OCI-LY1 (cell line): ENCODE results near the gene DCC.

ENCODE experiments used
- H2AFZ ChIP-seq: fragments of 200-600 bp; sonication (generic), shearing (Covaris generic); 2 replicates; pipeline ENCODE4 v1.6.0; 2014; ENCODE audit warnings: antibody characterized with exemption, mild to moderate bottlenecking, low read length
- H3F3A ChIP-seq: fragments of 200-600 bp; sonication (generic), shearing (Covaris generic); 2 replicates; pipeline ENCODE4 v1.6.0; 2014; ENCODE audit warnings: mild to moderate bottlenecking, antibody characterized with exemption, low read length, moderate library complexity; ENCODE audit not compliant: insufficient read depth
- H3K27ac ChIP-seq: fragments of 200-600 bp; sonication (generic); 2 replicates; pipeline ENCODE4 v1.5.1; 2014; ENCODE audit warnings: low read length, mixed run types, mild to moderate bottlenecking, low read depth; ENCODE audit not compliant: poor library complexity, severe bottlenecking
- H3K27me3 ChIP-seq: fragments of 200-600 bp; sonication (generic); 2 replicates; pipeline ENCODE4 v1.6.0; 2014; ENCODE audit warnings: antibody characterized with exemption, mild to moderate bottlenecking, low read length, moderate library complexity; ENCODE audit not compliant: insufficient read depth
- H3K36me3 ChIP-seq: fragments of 200-600 bp; sonication (generic); 2 replicates; pipeline ENCODE4 v1.6.1; 2014; ENCODE audit warnings: mild to moderate bottlenecking, antibody characterized with exemption, low read length, moderate library complexity, mixed read lengths; ENCODE audit not compliant: insufficient read depth
- H3K4me1 ChIP-seq: fragments of 200-600 bp; sonication (generic); 2 replicates; pipeline ENCODE4 v1.5.1; 2014; ENCODE audit warnings: mild to moderate bottlenecking, low read length, moderate library complexity; ENCODE audit not compliant: insufficient read depth, severe bottlenecking
- H3K4me2 ChIP-seq: fragments of 200-600 bp; sonication (generic), shearing (Covaris generic); 2 replicates; pipeline ENCODE4 v1.6.1; 2014; ENCODE audit warnings: low read length
- H3K4me3 ChIP-seq: fragments of 200-600 bp; sonication (generic); 2 replicates; pipeline ENCODE4 v1.5.1; 2014; ENCODE audit warnings: low read length, low read depth, mild to moderate bottlenecking, mixed read lengths; ENCODE audit not compliant: poor library complexity, severe bottlenecking
- H3K79me2 ChIP-seq: fragments of 200-600 bp; shearing (Covaris generic); 2 replicates; pipeline ENCODE4 v1.6.1; 2016; ENCODE audit warnings: mixed run types, low read length, mixed read lengths; ENCODE audit not compliant: insufficient read depth
- H3K9ac ChIP-seq: fragments of 200-600 bp; sonication (generic), shearing (Covaris generic); 2 replicates; pipeline ENCODE4 v1.6.1; 2014; ENCODE audit warnings: mild to moderate bottlenecking, low read length, mixed read lengths
- H3K9me2 ChIP-seq: fragments of 200-600 bp; sonication (generic), shearing (Covaris generic); 2 replicates; pipeline ENCODE4 v1.6.1; 2014; ENCODE audit warnings: low read depth, mild to moderate bottlenecking, low read length, mixed read lengths
- H3K9me3 ChIP-seq: fragments of 200-600 bp; shearing (Covaris generic); 2 replicates; pipeline ENCODE4 v1.6.1; 2014; ENCODE audit warnings: low read length, mixed read lengths
- H4K20me1 ChIP-seq: fragments of 200-600 bp; sonication (generic), shearing (Covaris generic); 2 replicates; pipeline ENCODE4 v1.6.0; 2016; ENCODE audit warnings: mild to moderate bottlenecking, low read length; ENCODE audit not compliant: insufficient read depth
- CTCF ChIP-seq: fragments of 200-600 bp; sonication (generic), shearing (Covaris generic); IDR thresholded peaks from 2 replicates; pipeline ENCODE4 v1.5.1; 2017; ENCODE audit warnings: mild to moderate bottlenecking, antibody characterized with exemption, low read length, moderate library complexity, mixed read lengths
- EZH2 ChIP-seq: fragments of 200-600 bp; sonication (generic), shearing (Covaris generic); IDR thresholded peaks from 2 replicates; pipeline ENCODE4 v1.8.0; 2017; ENCODE audit warnings: borderline replicate concordance, mixed run types, mild to moderate bottlenecking, antibody characterized with exemption, low read length, moderate library complexity, mixed read lengths

The DCC gene

GRCh38 chr18:52824126-52824525 lies 484.1 kb downstream of the DCC start:
- Histone ChIP-seq H3K9me2 (no peaks in the 10 kb centered on the region), H3K79me2 (no peaks in the 10 kb centered on the region), H2AFZ (no peak overlapping the region), H3K4me3 (no peak overlapping the region), H3K27ac (no peak overlapping the region), H3K9me3 (no peaks in the 10 kb centered on the region), H4K20me1 (no peaks in the 10 kb centered on the region), H3K36me3 (no peaks in the 10 kb centered on the region), H3K4me1 (no peaks in the 10 kb centered on the region), H3K9ac (no peak overlapping the region), H3F3A (no peaks in the 10 kb centered on the region), H3K27me3 (no peaks in the 10 kb centered on the region), H3K4me2 (no peak overlapping the region)
- TF ChIP-seq EZH2 (no peak), CTCF (no peak)

GRCh38 chr18:52826994-52827393 lies 487.0 kb downstream of the DCC start:
- Histone ChIP-seq H3K9me2 (no peaks in the 10 kb centered on the region), H3K79me2 (no peaks in the 10 kb centered on the region)

GRCh38 chr18:52829320-52829719 lies 489.3 kb downstream of the DCC start:
- H3F3A ChIP-seq = no peaks in the 10 kb centered on the region
- H4K20me1 ChIP-seq = no peaks in the 10 kb centered on the region
- H3K4me1 ChIP-seq = no peaks in the 10 kb centered on the region
- H3K27ac ChIP-seq = no peak overlapping the region
- no peak overlapping the region for H3K9ac ChIP-seq
- H2AFZ ChIP-seq = no peak overlapping the region
- TF ChIP-seq EZH2 (no peak), CTCF (no peak)
- H3K4me3 ChIP-seq = no peak overlapping the region
- no peaks in the 10 kb centered on the region for H3K9me3 ChIP-seq
- H3K4me2 ChIP-seq = no peak overlapping the region
- H3K79me2 ChIP-seq = no peaks in the 10 kb centered on the region
- H3K9me2 ChIP-seq = no peaks in the 10 kb centered on the region
- no peaks in the 10 kb centered on the region for H3K36me3 ChIP-seq
- H3K27me3 ChIP-seq = no peaks in the 10 kb centered on the region

More at GRCh38 chr18:52826994-52827393, 487.0 kb downstream of the DCC start:
- TF ChIP-seq CTCF (no peak), EZH2 (no peak)
- no peak overlapping the region for H3K4me2 ChIP-seq
- H3F3A ChIP-seq = no peaks in the 10 kb centered on the region
- H4K20me1 ChIP-seq = no peaks in the 10 kb centered on the region
- H3K27me3 ChIP-seq = no peaks in the 10 kb centered on the region
- H3K27ac ChIP-seq = no peak overlapping the region
- H3K4me3 ChIP-seq = no peak overlapping the region
- no peaks in the 10 kb centered on the region for H3K4me1 ChIP-seq
- no peaks in the 10 kb centered on the region for H3K36me3 ChIP-seq
- H3K9me3 ChIP-seq = no peaks in the 10 kb centered on the region
- H3K9ac ChIP-seq = no peak overlapping the region
- no peak overlapping the region for H2AFZ ChIP-seq
